Gastrocnemius medialis (tissue), 4 donors: ENCODE results near the gene B3GLCT. TPM values are rescaled to one million over a fixed set of nuclear protein-coding genes. Genes with fewer than 3 reads are reported as not detected.

Source experiments
- ATAC-seq, 2 donors: fragments of 150-250 bp; one replicate each; pipeline ENCODE4 v1.9.1; 2016
- DNase-seq, 2 donors: peaks; one replicate each; pipeline ENCODE4 v3.0.0-alpha.2; 2019
- H3K27ac ChIP-seq, 4 donors: fragments of 200-600 bp; sonication (generic); 1 replicate in 1 of 4; 2 replicates in 3 of 4; pipeline ENCODE4 v1.5.1; 2016 to 2018; ENCODE audit warnings: mild to moderate bottlenecking in 2 of 4, moderate library complexity in 1 of 4
- H3K27me3 ChIP-seq, 3 donors: fragments of 200-600 bp; sonication (generic) in 2 of 3; 1 replicate in 1 of 3; 2 replicates in 2 of 3; pipeline versions ENCODE4 v1.5.1 to v1.6.0; 2016 to 2019; ENCODE audit warnings: mild to moderate bottlenecking in 1 of 3, moderate library complexity in 1 of 3
- H3K36me3 ChIP-seq, 2 donors: fragments of 200-600 bp; sonication (generic) in 1 of 2; one replicate each; pipeline ENCODE4 v1.5.1; 2017 to 2018
- H3K4me1 ChIP-seq, 2 donors: fragments of 200-600 bp; sonication (generic) in 1 of 2; one replicate each; pipeline ENCODE4 v1.5.1; 2016 to 2017; ENCODE audit warnings: mild to moderate bottlenecking in 2 of 2
- H3K4me3 ChIP-seq, 4 donors: fragments of 200-600 bp; sonication (generic) in 3 of 4; 1 replicate in 1 of 4; 2 replicates in 3 of 4; pipeline ENCODE4 v1.5.1; 2016 to 2019; ENCODE audit warnings: mild to moderate bottlenecking in 2 of 4
- H3K9me3 ChIP-seq, 3 donors: fragments of 200-600 bp; sonication (generic) in 2 of 3; 1 replicate in 1 of 3; 2 replicates in 2 of 3; pipeline ENCODE4 v1.5.1; 2016 to 2019
- POLR2A ChIP-seq, 2 donors: fragments of 450-650 bp; IDR thresholded peaks; one replicate each; pipeline ENCODE4 v1.6.1; 2017; ENCODE audit warnings: antibody characterized with exemption in 2 of 2, mild to moderate bottlenecking in 2 of 2, moderate library complexity in 2 of 2
- in situ Hi-C, 4 donors: fragments of 200-750 bp; cut with MboI; loops; one replicate each; pipeline versions ENCODE4 v1.15.0 to v1.8.0; 2017; ENCODE audit warnings: low sequenced_read_pairs in 4 of 4
- intact Hi-C: fragments of 100-400 bp; cut with DNase I; formaldehyde crosslinking; loops from one replicate; pipeline ENCODE4 v1.15.1; 2023; ENCODE audit warnings: low total_unique reads
- total RNA-seq, 4 donors: library from RNA; depleted of rRNA; stranded (reverse); fragments of >200 nt; gene quantifications; one replicate each; pipeline versions ENCODE4 v1.1.0 to v1.2.3, GENCODE V29; 2016
- TF ChIP-seq, protein P1 (sequence below), 5 experiments: fragments of 450-650 bp in 3 of 5; fragments of 200-600 bp in 2 of 5; sonication (generic) in 2 of 5; IDR thresholded peaks in 4 of 5; conservative IDR thresholded peaks in 1 of 5; 1 replicate in 4 of 5; 2 replicates in 1 of 5; pipeline ENCODE4 v1.5.1; 2016 to 2019; ENCODE audit warnings: antibody characterized with exemption in 5 of 5, mild to moderate bottlenecking in 3 of 5, moderate library complexity in 3 of 5

B3GLCT gene
- total RNA-seq, 4 donors from 2014 or later, result 2.4 to 4.8 (median 3.6) TPM

DNA sequence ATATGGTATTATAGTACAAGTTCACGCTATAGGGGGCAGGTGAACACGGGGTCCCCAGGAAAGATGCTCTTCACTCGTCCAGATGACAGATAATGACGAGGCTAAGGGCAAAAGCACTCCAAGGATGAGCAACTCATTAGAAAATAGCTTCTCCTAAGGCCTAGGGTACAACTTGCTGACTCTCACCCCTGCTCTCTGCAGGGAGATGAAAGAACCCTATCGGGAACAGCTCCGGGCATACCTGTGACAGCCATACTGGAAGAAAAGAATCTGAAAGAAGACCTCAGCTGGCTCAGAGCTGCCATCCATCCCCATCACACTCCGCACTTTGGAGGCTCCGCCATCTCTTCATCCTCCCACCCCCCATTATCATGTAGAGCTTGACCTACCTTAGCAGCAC is 20.5 kb upstream of the B3GLCT start:
- ATAC-seq (no peak), DNase-seq (no peak)
- no peaks in the 10 kb centered on the region for H3K9me3 ChIP-seq
- intact Hi-C loops, result no loop called here
- H3K4me1 ChIP-seq, result peaks cover 5 to 16% of the 10 kb centered on the region in 2 donors
- in situ Hi-C loops, result no loop called here
- H3K27me3 ChIP-seq, result no peaks in the 10 kb centered on the region
- no peak overlapping the region for H3K4me3 ChIP-seq
- H3K36me3 ChIP-seq, result no peaks in the 10 kb centered on the region
- H3K27ac ChIP-seq, result no peak overlapping the region
- TF ChIP-seq, protein P1, sequence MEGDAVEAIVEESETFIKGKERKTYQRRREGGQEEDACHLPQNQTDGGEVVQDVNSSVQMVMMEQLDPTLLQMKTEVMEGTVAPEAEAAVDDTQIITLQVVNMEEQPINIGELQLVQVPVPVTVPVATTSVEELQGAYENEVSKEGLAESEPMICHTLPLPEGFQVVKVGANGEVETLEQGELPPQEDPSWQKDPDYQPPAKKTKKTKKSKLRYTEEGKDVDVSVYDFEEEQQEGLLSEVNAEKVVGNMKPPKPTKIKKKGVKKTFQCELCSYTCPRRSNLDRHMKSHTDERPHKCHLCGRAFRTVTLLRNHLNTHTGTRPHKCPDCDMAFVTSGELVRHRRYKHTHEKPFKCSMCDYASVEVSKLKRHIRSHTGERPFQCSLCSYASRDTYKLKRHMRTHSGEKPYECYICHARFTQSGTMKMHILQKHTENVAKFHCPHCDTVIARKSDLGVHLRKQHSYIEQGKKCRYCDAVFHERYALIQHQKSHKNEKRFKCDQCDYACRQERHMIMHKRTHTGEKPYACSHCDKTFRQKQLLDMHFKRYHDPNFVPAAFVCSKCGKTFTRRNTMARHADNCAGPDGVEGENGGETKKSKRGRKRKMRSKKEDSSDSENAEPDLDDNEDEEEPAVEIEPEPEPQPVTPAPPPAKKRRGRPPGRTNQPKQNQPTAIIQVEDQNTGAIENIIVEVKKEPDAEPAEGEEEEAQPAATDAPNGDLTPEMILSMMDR (IDR thresholded peaks at IDR 0.05 in 4 of 5, conservative IDR thresholded peaks at IDR 0.05 in 1 of 5), result no peak
- no peak for TF ChIP-seq POLR2A (IDR thresholded peaks at IDR 0.05)

DNA sequence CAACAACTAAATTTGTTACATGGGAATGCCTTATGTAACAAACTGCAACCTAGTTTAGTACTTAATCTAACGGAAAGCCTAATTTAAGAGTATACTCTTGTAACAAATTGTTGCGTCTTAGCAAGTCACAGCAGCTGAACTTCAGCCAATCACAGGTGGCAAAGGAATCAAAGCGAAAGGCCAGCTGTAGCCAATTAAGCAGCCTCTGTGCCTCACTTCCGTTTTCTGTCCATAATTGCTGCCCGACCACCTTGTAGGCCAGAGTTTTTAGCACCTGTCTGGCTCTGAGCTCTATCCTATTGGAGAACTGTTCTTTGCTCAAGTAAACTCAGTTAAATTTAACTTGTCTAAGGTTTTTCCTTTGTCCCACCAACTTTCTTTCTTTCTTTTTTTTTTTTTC is 20.0 kb upstream of the B3GLCT start:
- no peak overlapping the region for H3K27ac ChIP-seq
- H3K36me3 ChIP-seq, result no peaks in the 10 kb centered on the region
- H3K27me3 ChIP-seq, result no peaks in the 10 kb centered on the region
- H3K4me3 ChIP-seq, result no peak overlapping the region
- ATAC-seq (no peak), DNase-seq (no peak)
- in situ Hi-C loops (no loop called here), intact Hi-C loops (no loop called here)
- H3K4me1 ChIP-seq, result peaks cover 5 to 16% of the 10 kb centered on the region in 2 donors
- TF ChIP-seq, protein P1 (IDR thresholded peaks at IDR 0.05 in 4 of 5, conservative IDR thresholded peaks at IDR 0.05 in 1 of 5), result no peak
- TF ChIP-seq POLR2A (IDR thresholded peaks at IDR 0.05), result no peak
- no peaks in the 10 kb centered on the region for H3K9me3 ChIP-seq

DNA sequence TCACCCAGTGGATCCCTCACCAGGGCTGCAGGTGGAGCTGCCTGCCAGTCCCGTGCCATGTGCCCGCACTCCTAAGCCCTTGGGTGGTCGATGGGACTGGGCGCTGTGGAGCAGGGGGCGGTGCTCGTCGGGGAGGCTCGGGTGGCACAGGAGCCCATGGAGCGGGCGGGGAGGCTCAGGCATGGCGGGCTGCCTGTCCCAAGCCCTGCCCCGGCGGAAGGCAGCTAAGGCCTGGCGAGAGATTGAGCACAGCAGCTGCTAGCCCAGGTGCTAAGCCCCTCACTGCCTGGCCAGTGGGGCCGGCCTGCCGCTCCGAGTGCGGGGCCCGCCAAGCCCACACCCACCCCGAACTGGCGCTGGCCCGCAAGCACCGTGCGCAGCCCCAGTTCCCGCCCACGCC is 16.8 kb upstream of the B3GLCT start:
- intact Hi-C loops (no loop called here), in situ Hi-C loops (no loop called here)
- TF ChIP-seq POLR2A (IDR thresholded peaks at IDR 0.05), result no peak
- TF ChIP-seq, protein P1 (IDR thresholded peaks at IDR 0.05 in 4 of 5, conservative IDR thresholded peaks at IDR 0.05 in 1 of 5), result no peak
- no peaks in the 10 kb centered on the region for H3K9me3 ChIP-seq
- DNase-seq (no peak), ATAC-seq (no peak)
- H3K4me3 ChIP-seq, result no peak overlapping the region
- no peaks in the 10 kb centered on the region for H3K4me1 ChIP-seq
- no peaks in the 10 kb centered on the region for H3K27me3 ChIP-seq
- no peak overlapping the region for H3K27ac ChIP-seq
- no peaks in the 10 kb centered on the region for H3K36me3 ChIP-seq

DNA sequence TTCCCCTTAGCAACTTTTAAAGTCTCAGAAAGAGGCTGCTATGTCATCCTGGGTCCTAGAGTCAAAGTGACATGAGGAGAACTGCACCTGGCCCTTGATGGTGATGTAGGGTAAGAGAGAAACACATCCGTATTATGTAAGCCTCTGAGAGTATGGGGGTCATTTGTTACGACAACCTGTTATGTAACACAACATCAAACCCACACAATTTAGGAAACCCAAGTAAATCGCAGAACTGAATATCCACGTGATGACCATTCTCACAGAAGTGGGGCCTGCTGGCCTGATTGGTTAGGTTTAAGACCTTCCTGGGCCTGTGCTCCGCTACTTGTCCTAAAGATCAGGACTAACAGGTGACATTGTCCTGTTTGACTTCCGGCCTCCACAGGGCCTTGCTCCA is 15.3 kb upstream of the B3GLCT start:
- Histone ChIP-seq H3K27ac (no peak overlapping the region), H3K4me1 (no peaks in the 10 kb centered on the region), H3K36me3 (no peaks in the 10 kb centered on the region), H3K27me3 (no peaks in the 10 kb centered on the region), H3K4me3 (no peak overlapping the region), H3K9me3 (no peaks in the 10 kb centered on the region)
- intact Hi-C loops (no loop called here), in situ Hi-C loops (no loop called here)
- ATAC-seq (no peak), DNase-seq (no peak)
- no peak for TF ChIP-seq POLR2A (IDR thresholded peaks at IDR 0.05)
- TF ChIP-seq, protein P1 (IDR thresholded peaks at IDR 0.05 in 4 of 5, conservative IDR thresholded peaks at IDR 0.05 in 1 of 5), result no peak

DNA sequence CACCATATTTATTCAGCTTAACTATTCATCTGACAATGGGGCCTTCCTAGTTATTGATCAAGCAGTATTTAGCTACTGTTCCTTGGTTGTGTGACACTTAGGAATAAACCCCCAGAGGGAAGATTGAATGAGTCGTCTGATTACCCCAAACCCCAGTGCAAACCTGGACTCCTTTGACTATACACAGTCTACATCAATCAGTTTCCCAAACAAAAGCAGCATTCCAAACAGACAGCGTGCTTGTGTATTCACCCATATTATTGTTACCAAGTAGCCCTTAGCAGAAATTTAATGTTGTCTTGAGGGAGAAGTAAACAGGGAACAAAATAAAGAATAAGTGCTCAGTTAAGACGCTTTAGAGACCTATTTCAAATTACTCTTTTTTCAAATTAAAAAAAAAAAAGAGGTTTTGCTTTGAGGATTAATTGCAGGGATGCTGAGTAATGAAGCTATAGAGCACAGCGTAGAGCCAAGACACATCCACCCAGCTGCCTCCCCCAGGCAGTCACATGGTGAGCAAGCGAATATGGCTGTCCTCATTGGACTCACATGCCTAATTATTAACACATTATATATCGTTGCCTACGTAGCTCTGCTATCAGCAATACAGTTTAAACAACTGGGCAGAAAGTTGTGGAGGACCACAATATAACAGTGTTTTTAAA is 14.7 kb upstream of the B3GLCT start:
- intact Hi-C loops, result no loop called here
- TF ChIP-seq, protein P1 (IDR thresholded peaks at IDR 0.05 in 4 of 5, conservative IDR thresholded peaks at IDR 0.05 in 1 of 5), result no peak
- TF ChIP-seq POLR2A (IDR thresholded peaks at IDR 0.05), result no peak

More for the DNA sequence above, 14.7 kb upstream of the B3GLCT start:
- H3K4me1 ChIP-seq, result no peaks in the 10 kb centered on the region
- H3K27me3 ChIP-seq, result no peaks in the 10 kb centered on the region
- no peaks in the 10 kb centered on the region for H3K9me3 ChIP-seq
- H3K36me3 ChIP-seq, result no peaks in the 10 kb centered on the region
- H3K27ac ChIP-seq, result no peak overlapping the region
- no peak overlapping the region for H3K4me3 ChIP-seq
- in situ Hi-C loops, result no loop called here
- ATAC-seq, result no peak
- DNase-seq, result no peak
